ENCODE measurements around the gene CYB5R3.

The CYB5R3 gene

GRCh38 chr22:42614312-42615091 is 34.7 kb downstream of the CYB5R3 start, which contains the start of gene POLDIP3:
Gene POLDIP3 (minus strand): TSS chr22:42614883. CDS start chr22:42614857, 26 bp downstream.
- ChIA-PET CTCF (interaction anchor here (0.6 to 0.8 kb wide), 3 partner anchors 33 to 268 kb away, joined by 3 to 5 read pairs (median 3); no protein-coding TSS in a partner anchor), POLR2A (ENCODE audit: low non-redundant PET) (interaction anchor here (0.6 kb wide), 3 partner anchors 54 to 538 kb away, joined by 3 to 4 read pairs (median 3); no protein-coding TSS in a partner anchor)
- no peak for TF ChIP-seq CTCF (conservative IDR thresholded peaks at IDR 0.05; ENCODE audit: low read depth)
- H3K27ac ChIP-seq: peak within 1 kb of the TSS; percentile 100
- DNase-seq (ENCODE audit: low spot score): peak; percentile 87

DNA sequence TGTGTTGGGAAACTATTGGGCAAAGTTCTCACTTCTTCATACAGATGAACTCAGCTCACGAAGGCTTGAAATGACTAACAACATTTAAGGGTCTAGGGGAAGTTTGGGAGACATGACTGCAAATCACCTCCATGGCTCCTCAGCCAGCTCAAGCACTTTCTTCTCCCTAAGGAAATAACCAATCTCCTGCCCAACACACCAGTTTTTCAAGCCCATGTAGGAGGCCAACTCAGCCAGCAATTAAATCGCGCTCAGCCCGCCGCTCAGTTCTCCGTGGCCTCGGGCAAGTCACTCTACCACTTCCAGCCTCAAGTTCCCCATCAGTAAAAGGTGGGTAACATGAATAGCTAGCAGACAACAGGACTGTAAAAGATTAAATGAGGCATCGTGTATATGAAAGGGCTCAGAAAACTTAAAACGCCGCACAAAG is 35.3 kb downstream of the CYB5R3 start:
- no peak for TF ChIP-seq CTCF (conservative IDR thresholded peaks at IDR 0.05; ENCODE audit: low read depth)
- no peak for DNase-seq (ENCODE audit: low spot score)
- ChIA-PET CTCF (interaction anchor here (0.8 kb wide), 1 partner anchor 34 kb away, joined by 3 read pairs; no protein-coding TSS in a partner anchor), POLR2A (ENCODE audit: low non-redundant PET) (no interaction called here)
- peak overlapping the region; percentile 100 for H3K27ac ChIP-seq

DNA sequence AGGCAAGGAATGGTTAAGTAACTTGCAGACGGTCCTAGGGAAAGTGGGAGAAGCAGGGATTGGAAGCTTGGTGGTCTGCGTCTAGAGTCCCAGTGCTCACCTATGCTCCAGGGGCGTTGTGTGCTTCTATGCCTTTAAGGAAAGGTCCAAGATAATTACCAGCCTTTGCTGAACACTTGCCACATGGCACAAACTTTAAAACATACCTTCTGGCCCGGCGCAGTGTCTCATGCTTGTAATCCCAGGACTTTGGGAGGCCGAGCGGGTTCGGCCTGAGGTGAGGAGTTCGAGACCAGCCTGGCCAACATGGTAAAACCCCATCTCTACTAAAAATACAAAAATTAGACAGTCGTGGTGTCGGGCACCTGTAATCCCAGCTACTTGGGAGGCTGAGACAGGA is 36.9 kb downstream of the CYB5R3 start:
- no peak for DNase-seq (ENCODE audit: low spot score)
- H3K27ac ChIP-seq: peak overlapping the region; percentile 100
- ChIA-PET CTCF (no interaction called here), POLR2A (ENCODE audit: low non-redundant PET) (no interaction called here)
- TF ChIP-seq CTCF (conservative IDR thresholded peaks at IDR 0.05; ENCODE audit: low read depth): no peak

GRCh38 chr22:42611051-42611450 is 38.1 kb downstream of the CYB5R3 start:
- POLR2A ChIA-PET (ENCODE audit: low non-redundant PET): no interaction called here
- CTCF ChIA-PET: no interaction called here
- no peak overlapping the region for H3K27ac ChIP-seq
- no peak for DNase-seq (ENCODE audit: low spot score)
- TF ChIP-seq CTCF (conservative IDR thresholded peaks at IDR 0.05; ENCODE audit: low read depth): no peak

GRCh38 chr22:42610186-42610585 is 39.0 kb downstream of the CYB5R3 start:
- TF ChIP-seq CTCF (conservative IDR thresholded peaks at IDR 0.05; ENCODE audit: low read depth): no peak
- DNase-seq (ENCODE audit: low spot score): no peak
- POLR2A ChIA-PET (ENCODE audit: low non-redundant PET): no interaction called here
- H3K27ac ChIP-seq: peak overlapping the region; percentile 50
- CTCF ChIA-PET: no interaction called here

GRCh38 chr22:42608823-42609361 is 40.3 kb downstream of the CYB5R3 start:
- CTCF ChIA-PET: interaction anchor here (0.7 kb wide), 1 partner anchor 867 kb away, joined by 3 read pairs; no protein-coding TSS in a partner anchor
- peak overlapping the region; percentile 50 for H3K27ac ChIP-seq
- no peak for DNase-seq (ENCODE audit: low spot score)
- TF ChIP-seq CTCF (conservative IDR thresholded peaks at IDR 0.05; ENCODE audit: low read depth): no peak
- POLR2A ChIA-PET (ENCODE audit: low non-redundant PET): no interaction called here

Measured in RWPE1 (cell line).